GM19240 (cell line): ENCODE measurements around the gene ADRA2B.

Experiments used
- DNase-seq: peaks from one replicate; pipeline ENCODE4 v3.0.0; 2011; ENCODE audit warnings: low spot score; ENCODE audit not compliant: insufficient read length

ADRA2B gene

DNA sequence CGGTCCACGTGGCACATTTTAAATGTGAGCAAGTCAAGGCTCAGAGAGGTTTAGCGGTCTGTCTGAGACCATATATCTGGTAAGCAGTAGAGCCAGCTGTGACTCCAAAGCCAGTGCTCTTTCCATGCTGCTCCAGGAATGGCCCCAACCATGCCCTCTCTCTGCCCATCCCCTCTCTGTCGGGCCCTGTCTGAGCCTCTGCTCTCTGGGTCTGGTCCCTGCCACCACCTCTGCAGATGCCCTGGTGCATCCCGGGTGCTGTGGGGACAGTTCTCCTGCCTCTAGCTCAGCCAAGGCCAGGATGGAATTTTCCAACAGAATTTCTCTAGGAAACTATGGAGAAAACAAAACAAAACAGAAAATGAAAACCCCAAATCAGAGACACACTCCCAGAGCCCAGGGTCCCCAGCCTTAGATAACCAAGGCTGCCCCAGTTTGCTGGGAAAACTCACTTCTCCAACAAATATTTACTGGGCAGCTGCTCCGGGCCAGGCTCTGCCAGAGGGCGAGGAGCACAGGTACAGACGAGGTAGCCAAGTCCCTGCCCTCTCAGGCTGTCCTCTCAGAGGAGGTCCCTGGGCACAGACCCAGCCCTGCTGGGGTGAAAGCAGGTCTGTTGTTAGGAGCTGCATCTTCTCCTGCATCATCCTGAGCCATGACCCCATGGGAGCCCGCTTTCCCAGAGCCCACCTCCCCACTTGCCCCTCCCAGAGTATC lies 9.2 kb downstream of the ADRA2B start:
- DNase-seq = no peak

DNA sequence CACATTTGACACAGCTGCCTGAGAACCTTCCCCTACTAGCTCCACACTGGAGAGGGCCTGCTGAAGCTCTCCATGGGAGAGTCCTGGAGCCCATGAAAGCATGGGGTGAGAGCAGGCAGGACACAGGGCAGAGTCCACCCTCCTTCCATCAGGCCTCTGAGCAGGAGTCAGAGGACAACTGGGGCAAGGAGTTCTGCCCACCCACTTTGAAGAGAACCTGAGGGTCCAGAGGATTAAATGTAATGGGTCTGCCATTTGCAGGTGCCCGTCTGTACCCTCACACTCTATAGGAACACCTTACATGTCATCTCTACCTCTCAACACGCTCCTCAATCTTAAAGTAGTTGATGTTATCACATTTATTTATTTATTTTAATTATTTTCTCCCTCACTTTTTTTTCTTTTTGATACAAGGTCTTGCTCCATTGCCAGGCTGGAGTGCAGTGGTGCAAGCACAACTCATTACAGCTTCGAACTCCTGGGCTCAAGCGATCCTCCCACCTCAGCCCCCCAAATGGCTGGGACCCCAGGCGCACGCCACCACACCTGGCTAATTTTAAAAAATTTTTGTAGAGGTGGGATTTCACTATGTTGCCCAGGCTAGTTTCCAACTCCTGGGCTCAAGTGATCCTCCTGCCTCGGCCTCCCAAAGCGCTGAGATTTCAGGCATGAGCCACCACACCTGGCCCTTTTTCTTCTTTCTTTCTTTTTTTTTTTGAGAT lies 10.2 kb downstream of the ADRA2B start:
- DNase-seq = no peak

DNA sequence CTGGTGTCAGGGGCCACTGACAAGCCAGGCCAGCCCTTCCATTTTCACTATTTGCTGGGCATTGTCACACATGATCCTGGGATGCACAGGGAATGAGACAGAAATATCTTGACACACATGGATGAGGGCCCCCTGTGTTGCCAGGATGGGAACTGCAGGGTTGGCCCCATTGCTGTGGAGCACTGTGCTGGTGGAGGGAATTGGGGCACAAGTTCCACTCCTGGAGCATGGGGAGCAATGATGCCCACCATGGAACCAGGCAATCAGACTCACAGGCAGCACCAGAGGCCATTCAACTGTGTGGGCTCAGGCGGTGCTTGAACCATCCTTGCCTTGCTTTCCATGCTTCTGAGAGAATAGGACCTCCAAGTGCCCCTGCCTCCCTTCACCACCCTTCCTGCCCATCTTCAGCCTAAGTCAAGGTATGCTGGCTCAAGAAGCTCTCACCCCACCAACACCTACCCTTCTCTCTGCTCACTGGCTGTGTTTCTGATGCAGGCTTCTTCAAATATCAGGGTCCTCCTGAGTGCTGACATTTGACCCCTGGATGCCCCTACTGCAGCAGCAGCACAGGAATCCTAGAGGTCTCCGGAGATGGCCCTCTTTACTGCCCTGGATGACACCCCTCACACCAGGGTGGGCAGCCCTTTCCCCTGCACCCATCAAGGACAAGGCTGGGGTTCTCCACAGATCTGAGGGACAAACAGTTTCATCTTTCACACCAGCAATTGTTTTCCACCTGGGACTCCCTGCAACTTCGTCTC lies 11.0 kb downstream of the ADRA2B start:
- no peak for DNase-seq

DNA sequence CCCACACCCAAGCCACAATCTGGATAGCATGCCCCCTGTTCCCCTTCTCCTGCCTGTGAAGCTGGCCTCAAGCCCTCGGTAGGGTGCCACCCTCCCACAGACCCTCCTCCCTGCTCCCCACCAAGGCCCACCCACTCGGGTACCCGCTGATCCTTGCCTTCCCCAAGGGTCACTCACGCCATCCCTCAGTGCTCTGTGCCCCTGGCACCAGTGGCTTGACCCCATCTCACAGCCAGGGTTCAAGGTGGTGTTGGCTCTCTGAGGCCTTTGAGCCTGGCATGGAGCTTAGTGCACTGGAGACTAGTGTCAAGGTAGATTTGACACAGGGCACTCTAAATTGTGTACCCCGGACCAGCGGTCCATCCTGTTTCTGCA lies 11.9 kb downstream of the ADRA2B start:
- no peak for DNase-seq

DNA sequence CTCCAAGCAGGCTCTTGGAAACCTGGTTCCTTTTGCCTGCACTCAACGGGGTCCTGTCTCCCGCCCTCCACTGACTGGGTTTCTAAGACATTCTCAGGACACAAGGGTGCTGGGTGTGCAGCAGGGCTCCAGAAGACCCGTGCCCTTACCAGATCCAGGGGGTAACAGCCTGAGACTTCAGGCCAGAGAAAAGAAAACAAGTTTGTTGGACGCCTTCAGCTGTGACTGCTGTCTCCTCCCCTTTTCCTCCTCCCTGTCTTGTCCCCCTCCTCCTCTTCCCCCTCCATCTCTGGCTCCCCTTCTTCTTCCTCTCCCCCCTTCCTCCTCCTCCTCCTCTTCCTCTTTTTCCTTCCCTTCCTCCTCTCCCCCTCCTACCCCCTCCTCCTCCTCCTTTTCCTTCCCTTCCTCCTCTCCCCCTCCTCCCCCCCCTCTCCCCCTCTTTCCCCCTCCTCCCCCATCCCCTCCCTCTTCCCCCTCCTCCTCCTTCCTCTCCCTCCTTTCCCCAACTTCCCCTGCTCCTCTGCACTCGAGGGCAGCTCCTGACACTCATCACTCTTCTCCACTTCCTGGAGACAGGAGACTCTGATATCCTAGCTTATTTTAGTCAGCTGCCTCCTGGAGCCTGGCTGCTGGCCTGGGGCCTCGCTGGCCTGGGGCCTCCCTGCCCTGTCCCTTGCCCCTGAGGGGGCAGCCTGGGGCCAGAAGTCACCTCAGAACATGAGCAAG lies 12.4 kb downstream of the ADRA2B start:
- no peak for DNase-seq

DNA sequence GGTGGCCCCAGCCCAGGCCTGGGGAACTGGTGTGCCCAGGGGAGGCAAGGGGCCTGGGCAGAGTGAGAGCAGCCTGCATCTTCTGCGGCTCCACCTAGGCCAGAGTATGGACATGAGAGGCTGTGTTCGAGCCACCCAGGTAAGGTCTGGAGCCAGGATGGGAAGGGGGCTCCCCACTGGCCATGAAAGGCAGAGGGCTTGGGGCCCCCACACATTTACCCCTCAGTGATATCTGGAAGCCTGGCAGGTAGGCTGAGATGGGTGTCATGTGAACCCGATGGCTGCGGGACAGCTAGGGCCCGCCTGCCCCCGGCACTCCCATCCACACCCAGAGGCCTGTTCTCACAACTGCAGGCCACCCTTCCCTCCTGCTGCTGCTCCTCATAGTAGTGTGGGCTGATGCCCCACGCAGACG lies 13.2 kb downstream of the ADRA2B start:
- no peak for DNase-seq

DNA sequence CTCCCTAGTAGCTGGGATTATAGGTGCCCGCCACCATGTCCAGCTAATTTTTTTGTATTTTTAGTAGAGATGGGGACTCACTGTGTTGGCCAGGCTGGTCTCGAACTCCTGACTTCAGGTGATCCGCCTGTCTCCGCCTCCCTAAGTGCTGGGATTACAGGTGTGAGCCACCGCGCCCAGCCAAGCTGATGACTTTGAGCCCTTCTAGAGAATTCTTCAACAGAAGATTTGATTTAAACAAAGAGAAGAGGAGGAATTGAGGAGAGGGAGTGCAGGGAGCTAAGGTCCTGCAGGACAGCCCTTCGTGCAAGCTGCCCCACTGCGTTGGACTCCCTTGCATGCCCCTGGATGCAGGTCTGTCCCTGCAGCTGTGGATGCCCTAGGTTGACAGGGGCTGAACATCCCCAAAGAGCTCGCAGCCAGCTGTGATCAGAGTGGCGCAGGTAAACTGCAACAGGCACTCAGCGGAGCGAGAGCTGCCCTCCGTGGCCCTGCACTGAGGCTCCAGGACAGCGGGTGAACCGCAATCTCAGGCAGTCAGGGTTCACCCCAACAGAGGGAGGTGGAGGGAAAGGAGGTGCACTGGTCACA lies 13.7 kb downstream of the ADRA2B start:
- DNase-seq = no peak

DNA sequence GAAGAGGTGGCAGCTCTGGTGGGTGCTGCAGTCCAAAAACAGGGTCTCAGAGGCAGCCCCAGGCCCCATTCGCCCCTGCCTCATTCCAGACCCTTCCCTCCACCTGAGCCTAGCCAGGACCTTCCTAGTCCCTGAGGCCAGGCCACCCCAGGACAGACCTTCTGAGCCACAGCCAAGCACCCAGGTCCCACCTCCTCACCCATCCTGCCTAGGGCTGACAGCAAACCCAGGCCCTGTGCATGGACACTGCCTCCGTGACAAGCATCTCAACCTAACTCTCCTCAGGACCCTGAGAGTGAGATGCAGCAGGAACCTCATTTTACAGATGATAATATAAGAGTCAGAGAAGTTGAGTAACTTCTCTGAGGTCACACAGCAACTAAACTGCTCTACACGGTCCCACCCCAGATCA lies 15.5 kb downstream of the ADRA2B start:
- DNase-seq = no peak

DNA sequence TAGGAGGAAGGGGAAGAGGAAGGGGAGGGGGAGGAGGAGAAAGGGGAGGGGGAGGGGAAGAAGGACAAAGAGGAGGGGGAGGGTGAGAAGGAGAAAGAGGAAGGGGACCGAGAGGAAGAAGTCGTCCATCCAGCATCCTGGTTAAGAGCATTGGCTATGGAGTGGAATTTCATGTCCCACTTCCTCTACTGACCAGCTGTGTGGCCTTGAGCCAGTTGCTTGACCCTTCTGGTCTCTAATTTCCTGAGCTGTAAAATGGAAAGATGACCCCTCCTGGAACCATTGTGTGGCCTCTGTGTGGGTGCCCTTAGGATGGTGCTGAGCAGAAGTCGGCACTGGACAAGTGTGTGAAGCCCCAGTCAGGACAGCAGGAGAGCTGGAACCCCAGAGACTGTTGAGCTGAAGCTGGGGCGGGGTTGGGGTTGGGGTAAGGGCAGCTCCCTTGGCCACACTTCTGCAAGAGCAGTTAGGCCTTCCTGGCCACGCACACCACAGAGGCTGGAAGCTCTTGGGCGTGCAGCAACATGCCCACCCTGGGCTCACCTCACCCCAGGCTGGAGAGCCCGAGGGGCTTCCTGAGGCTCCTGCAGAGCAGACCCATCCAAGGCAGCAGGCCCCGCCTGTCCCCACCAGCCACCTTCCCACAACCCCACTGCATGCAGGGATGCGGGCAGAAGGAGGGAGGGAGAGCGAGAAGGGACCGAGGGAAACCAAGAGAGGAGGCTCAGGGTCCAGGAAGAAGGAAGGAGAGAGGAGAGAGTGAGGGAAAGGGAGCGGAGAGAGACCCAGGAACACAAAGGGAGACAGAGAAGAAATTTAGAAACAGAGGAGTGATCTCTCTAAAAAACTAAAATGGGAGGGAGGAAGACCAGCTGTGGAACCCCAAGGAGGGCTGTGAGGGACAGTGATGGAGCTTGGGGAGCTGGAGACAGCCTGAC lies 16.2 kb downstream of the ADRA2B start:
- no peak for DNase-seq

DNA sequence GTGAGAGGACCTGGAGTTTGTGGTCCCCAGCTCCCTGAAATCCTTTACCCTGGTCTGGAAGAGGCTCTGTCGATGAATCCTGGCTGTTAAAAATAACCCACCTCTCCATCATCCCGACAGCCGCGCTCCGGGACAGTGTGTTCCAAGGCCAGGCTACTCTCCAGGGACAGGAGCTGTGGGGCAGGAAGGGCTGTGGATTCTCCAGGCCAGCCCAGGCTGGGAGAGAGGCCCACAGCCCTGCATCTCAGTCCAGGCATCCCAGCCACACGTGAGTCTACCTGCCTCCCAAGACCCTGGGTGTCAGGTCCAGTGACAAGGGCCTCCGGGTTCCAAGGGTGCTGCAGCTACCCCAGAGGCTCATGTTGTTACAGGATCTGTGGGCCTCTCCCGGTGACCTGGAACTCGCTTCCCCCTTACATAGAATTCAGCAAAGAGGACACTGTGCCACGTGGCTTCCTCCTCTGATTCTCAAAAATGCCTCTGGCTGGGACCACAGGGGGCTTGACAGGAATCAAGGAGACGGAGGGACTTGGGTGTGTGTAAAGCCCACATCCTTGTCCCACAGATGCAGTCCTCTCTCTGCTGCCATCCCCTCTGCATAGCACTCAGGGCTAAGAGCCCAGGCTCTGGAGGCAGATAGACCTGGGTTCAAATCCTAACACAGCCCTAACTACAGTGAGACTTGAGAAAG lies 17.3 kb downstream of the ADRA2B start:
- DNase-seq = no peak

DNA sequence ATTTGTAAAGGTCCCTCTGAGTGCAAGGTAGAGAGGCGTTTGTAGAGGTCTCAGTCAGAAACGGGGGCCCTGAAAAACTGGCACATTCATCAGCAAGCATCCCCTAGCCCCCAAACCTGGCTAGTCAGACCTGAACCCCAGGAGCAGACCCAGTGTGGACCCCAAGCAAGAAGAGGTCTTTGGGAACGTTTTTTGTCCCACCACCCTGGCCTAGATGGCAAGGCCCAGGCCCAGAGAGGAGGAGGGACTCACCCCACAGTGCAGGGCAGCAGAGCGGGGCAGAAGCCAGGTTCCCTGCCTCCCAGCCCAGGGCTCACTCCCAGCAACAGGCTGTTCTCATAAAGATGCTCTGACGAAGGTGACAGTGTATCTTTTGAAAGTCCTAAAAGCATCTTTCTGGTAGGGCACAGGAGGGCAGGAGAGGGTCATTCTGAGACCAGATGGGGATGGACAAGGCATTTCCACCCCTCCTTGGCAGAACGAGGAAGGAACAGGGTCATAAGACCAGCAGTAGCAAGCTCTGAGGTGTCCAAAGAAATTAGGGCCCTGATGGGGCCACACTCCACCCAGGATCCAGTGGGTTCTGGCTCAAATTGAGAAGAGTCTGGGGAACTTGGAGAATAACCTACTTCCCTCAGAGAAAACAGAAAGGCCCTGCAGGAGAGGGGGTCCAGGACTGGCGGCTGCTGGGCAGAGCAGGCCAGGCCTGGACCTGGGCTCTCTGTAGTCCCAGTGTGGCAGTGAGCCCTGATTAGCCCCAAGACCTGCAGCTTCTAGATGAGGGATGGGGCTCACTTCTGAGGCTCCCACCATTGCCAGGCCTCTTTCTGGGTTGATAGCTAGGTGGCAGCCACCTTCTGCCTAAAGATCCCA lies 18.2 kb downstream of the ADRA2B start:
- DNase-seq = no peak

DNA sequence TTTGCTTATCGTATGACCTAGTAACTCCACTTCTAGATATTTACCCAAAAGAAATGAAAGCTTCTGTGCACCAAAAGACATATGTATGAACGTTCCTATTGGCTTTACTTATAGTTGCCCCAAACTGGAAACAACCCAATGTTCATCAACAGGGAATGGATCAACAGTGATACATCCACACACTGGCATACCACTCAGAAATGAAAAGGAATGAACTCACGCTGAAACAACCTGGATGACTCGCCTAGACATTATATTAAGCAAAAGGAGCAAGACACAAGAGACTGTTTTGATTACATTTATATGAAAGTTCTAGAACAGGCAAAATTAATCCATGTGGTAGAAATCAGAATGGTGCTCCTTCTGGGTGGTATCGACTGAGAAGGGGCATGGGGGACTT lies 18.9 kb downstream of the ADRA2B start:
- DNase-seq = no peak

DNA sequence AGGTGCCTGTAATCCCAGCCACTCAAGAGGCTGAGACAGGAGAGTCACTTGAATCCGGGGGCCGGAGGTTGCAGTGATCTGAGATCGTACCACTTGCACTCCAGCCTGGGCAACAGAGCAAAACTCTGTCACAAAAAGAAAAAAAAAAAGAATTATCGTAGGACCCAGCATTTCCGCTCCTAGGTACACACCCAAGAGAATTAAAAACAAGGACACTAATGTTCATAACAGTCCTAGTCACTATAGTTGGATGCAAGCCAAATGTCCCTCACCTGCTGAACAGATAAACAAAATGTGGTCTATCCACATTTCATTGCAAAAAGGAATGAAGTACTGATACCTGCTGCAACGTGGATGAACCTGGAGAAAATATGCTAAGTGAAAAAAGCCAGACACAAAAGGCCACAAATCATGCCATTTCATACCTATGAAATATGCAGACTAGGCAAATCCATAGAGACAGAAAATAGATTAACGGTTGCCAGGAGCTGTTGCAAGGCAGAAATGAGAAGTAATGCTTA lies 21.2 kb downstream of the ADRA2B start:
- DNase-seq = no peak

DNA sequence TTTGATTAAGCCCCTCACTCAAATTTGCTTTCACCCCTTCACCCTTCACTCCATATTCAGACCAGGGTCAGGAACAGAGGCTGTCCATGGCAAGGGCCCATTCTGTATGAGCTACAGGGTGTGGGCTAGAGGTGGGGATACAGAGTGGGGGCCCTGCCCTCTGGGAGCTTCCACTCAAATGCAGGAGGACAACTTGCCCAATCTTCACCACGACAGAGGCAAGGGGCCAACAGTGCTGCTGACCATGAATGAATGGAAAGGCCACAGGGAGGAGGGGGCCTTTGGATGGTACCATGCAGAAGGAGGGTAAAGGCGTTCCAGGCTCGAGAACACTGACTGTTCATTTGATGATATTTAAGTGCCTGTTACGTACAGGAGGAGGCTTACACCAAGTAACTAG lies 22.8 kb downstream of the ADRA2B start:
- DNase-seq = no peak

DNA sequence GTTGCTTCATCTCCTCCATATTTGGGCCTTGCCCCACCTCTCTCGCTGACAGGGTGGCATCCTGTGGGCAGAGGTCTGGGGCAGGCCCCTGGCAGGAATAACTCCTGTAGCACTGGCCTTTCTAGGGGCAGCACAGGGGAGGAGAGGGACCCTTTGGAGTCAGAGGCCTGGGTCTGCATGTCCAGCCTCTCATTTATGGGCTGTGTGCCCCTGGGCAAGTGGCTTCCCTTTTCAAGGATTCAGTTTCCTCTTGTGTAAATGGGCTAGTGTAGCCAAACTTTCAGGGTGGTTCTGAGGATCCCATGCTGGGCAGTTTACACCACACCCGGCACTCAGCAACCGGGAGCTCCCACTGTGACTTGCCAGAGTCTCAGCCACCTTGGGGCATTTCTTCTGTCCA lies 23.4 kb downstream of the ADRA2B start:
- DNase-seq = no peak

DNA sequence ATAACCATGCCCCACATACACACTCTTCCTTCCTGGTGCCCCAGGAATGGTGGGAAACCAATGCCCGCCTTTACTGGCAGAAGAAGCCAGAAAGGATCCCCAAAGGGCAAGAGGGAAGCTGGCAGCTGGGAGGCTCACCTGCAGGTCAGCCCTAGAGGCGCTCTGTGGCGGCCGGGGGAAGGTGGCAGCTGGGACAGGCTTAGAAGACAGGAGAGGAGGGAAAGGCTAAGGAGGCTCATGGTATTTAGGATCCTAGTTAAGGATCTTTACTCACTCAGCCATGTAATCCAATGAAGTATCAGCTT lies 23.8 kb downstream of the ADRA2B start:
- no peak for DNase-seq

DNA sequence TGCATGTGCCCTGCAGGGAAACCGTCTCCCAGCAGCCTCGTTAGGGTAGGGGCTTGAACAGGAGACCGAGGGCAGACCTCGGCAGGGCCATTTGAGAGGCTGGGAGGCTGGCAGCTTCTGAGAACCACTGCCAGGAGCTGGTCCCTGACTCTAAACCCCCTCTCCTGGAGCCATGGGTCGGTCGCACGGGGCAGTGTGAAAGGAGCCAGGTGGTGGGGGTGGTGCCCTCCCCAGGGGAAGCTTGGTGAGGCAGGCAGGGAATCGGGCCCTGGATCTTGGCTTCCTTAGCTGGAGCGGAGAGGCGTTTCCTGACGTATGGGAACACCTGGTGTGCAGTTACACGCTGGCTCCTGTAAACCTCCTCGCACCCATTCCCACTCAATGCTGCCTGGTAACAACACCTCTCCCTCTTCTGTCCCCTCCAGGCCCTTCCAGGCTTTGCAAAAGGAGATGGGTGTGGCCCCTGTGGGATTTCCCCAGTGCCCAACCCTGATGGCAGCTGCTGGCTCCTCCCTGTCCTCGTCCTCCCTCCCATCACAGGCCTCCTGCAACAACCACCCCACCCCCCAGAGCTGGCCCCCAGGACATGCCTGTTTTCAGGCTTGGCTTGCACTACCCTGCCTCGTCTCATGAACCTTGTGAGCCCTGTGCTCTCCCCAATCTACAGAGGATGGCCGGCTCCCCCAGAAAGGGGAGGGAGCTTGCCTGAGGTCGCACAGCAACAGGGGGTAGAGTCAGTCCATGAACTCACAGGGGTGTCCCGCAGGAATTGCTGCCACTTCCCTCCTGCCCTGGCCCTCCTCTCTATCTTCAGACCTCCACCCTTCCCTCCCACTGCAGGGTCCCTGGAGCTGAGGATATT lies 24.4 kb downstream of the ADRA2B start:
- DNase-seq = no peak
